ENCODE data around the gene RNASE7.

DNA sequence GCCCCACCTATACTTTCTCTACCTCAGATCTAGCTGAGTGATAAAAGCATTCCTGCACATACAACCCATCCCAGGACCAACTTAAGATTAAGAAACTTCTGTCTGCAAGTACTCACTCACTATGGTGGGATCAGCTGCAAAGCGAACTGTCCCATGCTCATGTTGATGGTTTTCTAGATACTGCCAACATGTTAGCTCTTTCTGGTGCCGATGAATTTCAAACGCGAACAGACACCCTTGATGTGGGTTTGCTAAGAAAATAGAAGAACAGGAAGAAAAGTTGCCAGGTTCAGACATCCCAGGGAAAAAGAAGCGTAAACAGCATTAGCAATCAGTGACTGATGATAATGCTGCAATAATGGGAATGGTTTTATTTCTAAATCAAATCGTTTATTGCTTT lies 44.6 kb upstream of the RNASE7 start:
- TF ChIP-seq, protein P1, sequence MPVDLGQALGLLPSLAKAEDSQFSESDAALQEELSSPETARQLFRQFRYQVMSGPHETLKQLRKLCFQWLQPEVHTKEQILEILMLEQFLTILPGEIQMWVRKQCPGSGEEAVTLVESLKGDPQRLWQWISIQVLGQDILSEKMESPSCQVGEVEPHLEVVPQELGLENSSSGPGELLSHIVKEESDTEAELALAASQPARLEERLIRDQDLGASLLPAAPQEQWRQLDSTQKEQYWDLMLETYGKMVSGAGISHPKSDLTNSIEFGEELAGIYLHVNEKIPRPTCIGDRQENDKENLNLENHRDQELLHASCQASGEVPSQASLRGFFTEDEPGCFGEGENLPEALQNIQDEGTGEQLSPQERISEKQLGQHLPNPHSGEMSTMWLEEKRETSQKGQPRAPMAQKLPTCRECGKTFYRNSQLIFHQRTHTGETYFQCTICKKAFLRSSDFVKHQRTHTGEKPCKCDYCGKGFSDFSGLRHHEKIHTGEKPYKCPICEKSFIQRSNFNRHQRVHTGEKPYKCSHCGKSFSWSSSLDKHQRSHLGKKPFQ (tag by site-specific recombination; IDR thresholded peaks at IDR 0.05), result no peak
- TF ChIP-seq ZNF837 (tag by site-specific recombination; IDR thresholded peaks at IDR 0.05), result no peak
- no peak for TF ChIP-seq ZNF514 (tag by site-specific recombination; IDR thresholded peaks at IDR 0.05)
- TF ChIP-seq, protein P2, sequence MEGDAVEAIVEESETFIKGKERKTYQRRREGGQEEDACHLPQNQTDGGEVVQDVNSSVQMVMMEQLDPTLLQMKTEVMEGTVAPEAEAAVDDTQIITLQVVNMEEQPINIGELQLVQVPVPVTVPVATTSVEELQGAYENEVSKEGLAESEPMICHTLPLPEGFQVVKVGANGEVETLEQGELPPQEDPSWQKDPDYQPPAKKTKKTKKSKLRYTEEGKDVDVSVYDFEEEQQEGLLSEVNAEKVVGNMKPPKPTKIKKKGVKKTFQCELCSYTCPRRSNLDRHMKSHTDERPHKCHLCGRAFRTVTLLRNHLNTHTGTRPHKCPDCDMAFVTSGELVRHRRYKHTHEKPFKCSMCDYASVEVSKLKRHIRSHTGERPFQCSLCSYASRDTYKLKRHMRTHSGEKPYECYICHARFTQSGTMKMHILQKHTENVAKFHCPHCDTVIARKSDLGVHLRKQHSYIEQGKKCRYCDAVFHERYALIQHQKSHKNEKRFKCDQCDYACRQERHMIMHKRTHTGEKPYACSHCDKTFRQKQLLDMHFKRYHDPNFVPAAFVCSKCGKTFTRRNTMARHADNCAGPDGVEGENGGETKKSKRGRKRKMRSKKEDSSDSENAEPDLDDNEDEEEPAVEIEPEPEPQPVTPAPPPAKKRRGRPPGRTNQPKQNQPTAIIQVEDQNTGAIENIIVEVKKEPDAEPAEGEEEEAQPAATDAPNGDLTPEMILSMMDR (tag by site-specific recombination; IDR thresholded peaks at IDR 0.05), result no peak
- no peak for TF ChIP-seq ZNF350 (tag by site-specific recombination; IDR thresholded peaks at IDR 0.05)
- TF ChIP-seq, protein P3, sequence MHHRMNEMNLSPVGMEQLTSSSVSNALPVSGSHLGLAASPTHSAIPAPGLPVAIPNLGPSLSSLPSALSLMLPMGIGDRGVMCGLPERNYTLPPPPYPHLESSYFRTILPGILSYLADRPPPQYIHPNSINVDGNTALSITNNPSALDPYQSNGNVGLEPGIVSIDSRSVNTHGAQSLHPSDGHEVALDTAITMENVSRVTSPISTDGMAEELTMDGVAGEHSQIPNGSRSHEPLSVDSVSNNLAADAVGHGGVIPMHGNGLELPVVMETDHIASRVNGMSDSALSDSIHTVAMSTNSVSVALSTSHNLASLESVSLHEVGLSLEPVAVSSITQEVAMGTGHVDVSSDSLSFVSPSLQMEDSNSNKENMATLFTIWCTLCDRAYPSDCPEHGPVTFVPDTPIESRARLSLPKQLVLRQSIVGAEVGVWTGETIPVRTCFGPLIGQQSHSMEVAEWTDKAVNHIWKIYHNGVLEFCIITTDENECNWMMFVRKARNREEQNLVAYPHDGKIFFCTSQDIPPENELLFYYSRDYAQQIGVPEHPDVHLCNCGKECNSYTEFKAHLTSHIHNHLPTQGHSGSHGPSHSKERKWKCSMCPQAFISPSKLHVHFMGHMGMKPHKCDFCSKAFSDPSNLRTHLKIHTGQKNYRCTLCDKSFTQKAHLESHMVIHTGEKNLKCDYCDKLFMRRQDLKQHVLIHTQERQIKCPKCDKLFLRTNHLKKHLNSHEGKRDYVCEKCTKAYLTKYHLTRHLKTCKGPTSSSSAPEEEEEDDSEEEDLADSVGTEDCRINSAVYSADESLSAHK (tag by site-specific recombination; IDR thresholded peaks at IDR 0.05), result no peak
- no peak for TF ChIP-seq ZBTB8A (tag by site-specific recombination; IDR thresholded peaks at IDR 0.05)
- TF ChIP-seq ZBTB20 (tag by site-specific recombination; IDR thresholded peaks at IDR 0.05), result no peak

All from HEK293 (cell line).